Endothelial cell of umbilical vein (primary cell): Measurements from ENCODE around the gene CARMIL3. TPM values are rescaled to one million over a fixed set of nuclear protein-coding genes. Genes with fewer than 3 reads are reported as not detected.

Source experiments
- polyA plus RNA-seq, 4 experiments: library from polyadenylated mRNA; depleted of rRNA in 3 of 4; stranded (reverse) in 3 of 4; unstranded in 1 of 4; fragments of >200 nt; gene quantifications; 2 replicates each; pipeline versions ENCODE4 v1.2.1 to v1.2.3, GENCODE V29; 2011 to 2012; ENCODE audit warnings: missing spikeins in 1 of 4
- total RNA-seq: library from RNA; stranded (reverse); gene quantifications from 2 replicates; pipeline ENCODE4 v1.2.3, GENCODE V29; 2021

The CARMIL3 gene
- total and polyA plus RNA-seq, 2 donors (not counting 3 experiments of a cell fraction or from before 2014, with no cell fraction given) = 0.03 TPM; not detected in 1

Other genes with a start within 250 kb of the CARMIL3 start
- gene DHRS4, start 98.2 kb upstream of the CARMIL3 start, total RNA-seq = 19.2 and 24.4 TPM in 2 replicates
- 24.9 and 32.0 TPM in 2 replicates for gene DHRS4, start 98.2 kb upstream of the CARMIL3 start, polyA plus RNA-seq
- 18.5 and 20.7 TPM in 2 replicates for gene DHRS4L2, start 63.1 kb upstream of the CARMIL3 start, total RNA-seq
- gene DHRS4L2, start 63.1 kb upstream of the CARMIL3 start, polyA plus RNA-seq = 18.2 and 21.9 TPM in 2 replicates
- not detected in 2 replicates for gene CPNE6, start 19.6 kb downstream of the CARMIL3 start, total RNA-seq
- gene CPNE6, start 19.6 kb downstream of the CARMIL3 start, polyA plus RNA-seq = not detected in 2 replicates
- gene PCK2, start 42.3 kb downstream of the CARMIL3 start, total RNA-seq = 24.5 and 25.1 TPM in 2 replicates
- 23.5 and 26.4 TPM in 2 replicates for gene PCK2, start 42.3 kb downstream of the CARMIL3 start, polyA plus RNA-seq
- gene DCAF11, start 62.8 kb downstream of the CARMIL3 start, total RNA-seq = 32.1 and 38.5 TPM in 2 replicates
- gene DCAF11, start 62.8 kb downstream of the CARMIL3 start, polyA plus RNA-seq = 33.8 and 37.3 TPM in 2 replicates
- 0.62 and 0.71 TPM in 2 replicates for gene NRL, start 62.9 kb downstream of the CARMIL3 start, total RNA-seq
- gene NRL, start 62.9 kb downstream of the CARMIL3 start, polyA plus RNA-seq = 1.1 and 1.9 TPM in 2 replicates
- gene FITM1, start 78.7 kb downstream of the CARMIL3 start, total RNA-seq = not detected in 2 replicates
- gene FITM1, start 78.7 kb downstream of the CARMIL3 start, polyA plus RNA-seq = 0.54 and 0.81 TPM in 2 replicates
- gene PSME1, start 84.2 kb downstream of the CARMIL3 start, total RNA-seq = 120 and 135 TPM in 2 replicates
- 68.1 and 98.1 TPM in 2 replicates for gene PSME1, start 84.2 kb downstream of the CARMIL3 start, polyA plus RNA-seq
- gene EMC9, start 89.6 kb downstream of the CARMIL3 start, total RNA-seq = 19.0 and 21.8 TPM in 2 replicates
- gene EMC9, start 89.6 kb downstream of the CARMIL3 start, polyA plus RNA-seq = 31.8 and 38.0 TPM in 2 replicates
- 107 and 126 TPM in 2 replicates for gene PSME2, start 94.6 kb downstream of the CARMIL3 start, total RNA-seq
- 66.5 and 69.8 TPM in 2 replicates for gene PSME2, start 94.6 kb downstream of the CARMIL3 start, polyA plus RNA-seq
- gene RNF31, start 95.5 kb downstream of the CARMIL3 start, total RNA-seq = 66.5 and 69.7 TPM in 2 replicates
- gene RNF31, start 95.5 kb downstream of the CARMIL3 start, polyA plus RNA-seq = 32.3 TPM in 2 replicates
- 33.2 and 46.1 TPM in 2 replicates for gene IRF9, start 109.3 kb downstream of the CARMIL3 start, total RNA-seq
- 44.6 and 55.3 TPM in 2 replicates for gene IRF9, start 109.3 kb downstream of the CARMIL3 start, polyA plus RNA-seq
- 29.6 and 33.6 TPM in 2 replicates for gene REC8, start 120.1 kb downstream of the CARMIL3 start, total RNA-seq
- gene REC8, start 120.1 kb downstream of the CARMIL3 start, polyA plus RNA-seq = 8.7 and 12.5 TPM in 2 replicates
- 52.6 and 66.5 TPM in 2 replicates for gene IPO4, start 136.8 kb downstream of the CARMIL3 start, total RNA-seq
- gene IPO4, start 136.8 kb downstream of the CARMIL3 start, polyA plus RNA-seq = 24.6 and 27.6 TPM in 2 replicates
- 58.5 and 60.7 TPM in 2 replicates for gene TM9SF1, start 143.4 kb downstream of the CARMIL3 start, total RNA-seq
- 64.4 and 71.5 TPM in 2 replicates for gene TM9SF1, start 143.4 kb downstream of the CARMIL3 start, polyA plus RNA-seq
- 0.42 and 0.74 TPM in 2 replicates for gene TSSK4, start 153.7 kb downstream of the CARMIL3 start, total RNA-seq
- gene TSSK4, start 153.7 kb downstream of the CARMIL3 start, polyA plus RNA-seq = 0.10 TPM in 1 of 2 replicates, not detected in the other
- 39.7 and 40.9 TPM in 2 replicates for gene CHMP4A, start 161.5 kb downstream of the CARMIL3 start, total RNA-seq
- 32.6 and 46.4 TPM in 2 replicates for gene CHMP4A, start 161.5 kb downstream of the CARMIL3 start, polyA plus RNA-seq
- gene MDP1, start 164.1 kb downstream of the CARMIL3 start, total RNA-seq = 8.1 and 9.9 TPM in 2 replicates
- 21.4 and 22.7 TPM in 2 replicates for gene MDP1, start 164.1 kb downstream of the CARMIL3 start, polyA plus RNA-seq
- 243 and 261 TPM in 2 replicates for gene NEDD8, start 180.4 kb downstream of the CARMIL3 start, total RNA-seq
- 316 and 329 TPM in 2 replicates for gene NEDD8, start 180.4 kb downstream of the CARMIL3 start, polyA plus RNA-seq
- gene GMPR2, start 180.9 kb downstream of the CARMIL3 start, total RNA-seq = 58.1 and 62.4 TPM in 2 replicates
- gene GMPR2, start 180.9 kb downstream of the CARMIL3 start, polyA plus RNA-seq = 50.0 and 61.8 TPM in 2 replicates
- gene TINF2, start 190.6 kb downstream of the CARMIL3 start, total RNA-seq = 53.7 and 58.5 TPM in 2 replicates
- gene TINF2, start 190.6 kb downstream of the CARMIL3 start, polyA plus RNA-seq = 34.4 and 44.2 TPM in 2 replicates
- gene TGM1, start 211.2 kb downstream of the CARMIL3 start, total RNA-seq = 3.4 and 3.9 TPM in 2 replicates
- gene TGM1, start 211.2 kb downstream of the CARMIL3 start, polyA plus RNA-seq = 1.0 and 2.1 TPM in 2 replicates
- gene RABGGTA, start 219.6 kb downstream of the CARMIL3 start, total RNA-seq = 29.3 and 29.5 TPM in 2 replicates
- gene RABGGTA, start 219.6 kb downstream of the CARMIL3 start, polyA plus RNA-seq = 80.1 and 102 TPM in 2 replicates
- 18.0 and 20.0 TPM in 2 replicates for gene DHRS1, start 247.8 kb downstream of the CARMIL3 start, total RNA-seq
- 69.5 and 70.2 TPM in 2 replicates for gene DHRS1, start 247.8 kb downstream of the CARMIL3 start, polyA plus RNA-seq
- gene NOP9, start 247.8 kb downstream of the CARMIL3 start, total RNA-seq = 30.9 and 31.0 TPM in 2 replicates
- 16.2 and 16.3 TPM in 2 replicates for gene NOP9, start 247.8 kb downstream of the CARMIL3 start, polyA plus RNA-seq